ENCODE data around the gene RTN4IP1. TPM values are rescaled to one million over a fixed set of nuclear protein-coding genes. Genes with fewer than 3 reads are reported as not detected.

The RTN4IP1 gene
- total RNA-seq, 4 donors from 2014 or later: 9.1 to 19.1 (median 13.1) TPM

GRCh38 chr6:106537662-106538061, 91.6 kb downstream of the RTN4IP1 start:
- H3K4me3 ChIP-seq: no peak overlapping the region
- WGBS, 2 donors (ENCODE audit: low coverage in 1 of 2): 68 to 72% methylated on average over 8 of the region's 8 CpGs
- in situ Hi-C loops (cut with MboI; ENCODE audit: low pct_ligation_motif_present in 1 of 4, low pct_unique_long_range_greater_than_20kb in 1 of 4, low sequenced_read_pairs in 3 of 4): no loop called here

GRCh38 chr6:106536851-106537250, 92.4 kb downstream of the RTN4IP1 start:
- TF ChIP-seq POLR2A (IDR thresholded peaks at IDR 0.05) (no peak), EP300 (IDR thresholded peaks at IDR 0.05; ENCODE audit: low read depth) (no peak), CTCF (IDR thresholded peaks at IDR 0.05) (no peak), POLR2AphosphoS5 (IDR thresholded peaks at IDR 0.05) (no peak)
- no peak for DNase-seq
- Histone ChIP-seq H3K9me3 (no peaks in the 10 kb centered on the region), H3K36me3 (no peaks in the 10 kb centered on the region), H3K4me3 (no peak overlapping the region), H3K27me3 (no peaks in the 10 kb centered on the region), H3K27ac (no peak overlapping the region), H3K4me1 (no peaks in the 10 kb centered on the region)
- in situ Hi-C loops (cut with MboI; ENCODE audit: low pct_ligation_motif_present in 1 of 4, low pct_unique_long_range_greater_than_20kb in 1 of 4, low sequenced_read_pairs in 3 of 4): no loop called here
- 64 to 74% methylated on average over 2 of the region's 2 CpGs for WGBS, 2 donors (ENCODE audit: low coverage in 1 of 2)
- intact Hi-C loops (cut with DNase I; ENCODE audit: low total_unique reads): no loop called here

More at GRCh38 chr6:106537662-106538061, 91.6 kb downstream of the RTN4IP1 start:
- Histone ChIP-seq H3K9me3 (no peaks in the 10 kb centered on the region), H3K27ac (peak overlapping the region in 1 of 4 donors; percentile 46), H3K4me1 (no peaks in the 10 kb centered on the region), H3K27me3 (no peaks in the 10 kb centered on the region), H3K36me3 (no peaks in the 10 kb centered on the region)
- intact Hi-C loops (cut with DNase I; ENCODE audit: low total_unique reads): no loop called here
- DNase-seq: no peak
- TF ChIP-seq POLR2AphosphoS5 (IDR thresholded peaks at IDR 0.05) (no peak), CTCF (IDR thresholded peaks at IDR 0.05) (no peak), POLR2A (IDR thresholded peaks at IDR 0.05) (no peak), EP300 (IDR thresholded peaks at IDR 0.05; ENCODE audit: low read depth) (no peak)

GRCh38 chr6:106536357-106536756, 92.9 kb downstream of the RTN4IP1 start:
- Histone ChIP-seq H3K27me3 (no peaks in the 10 kb centered on the region), H3K27ac (no peak overlapping the region), H3K4me3 (no peak overlapping the region), H3K9me3 (no peaks in the 10 kb centered on the region), H3K4me1 (no peaks in the 10 kb centered on the region), H3K36me3 (no peaks in the 10 kb centered on the region)
- TF ChIP-seq EP300 (IDR thresholded peaks at IDR 0.05; ENCODE audit: low read depth) (no peak), POLR2AphosphoS5 (IDR thresholded peaks at IDR 0.05) (no peak), CTCF (IDR thresholded peaks at IDR 0.05) (no peak), POLR2A (IDR thresholded peaks at IDR 0.05) (no peak)
- 55 to 69% methylated on average over 1 of the region's 1 CpG for whole genome bisulfite sequencing, 2 donors (ENCODE audit: low coverage in 1 of 2)
- DNase-seq: no peak
- in situ Hi-C loops (cut with MboI; ENCODE audit: low pct_ligation_motif_present in 1 of 4, low pct_unique_long_range_greater_than_20kb in 1 of 4, low sequenced_read_pairs in 3 of 4) (no loop called here), intact Hi-C loops (cut with DNase I; ENCODE audit: low total_unique reads) (no loop called here)

- H3K9me3 ChIP-seq: no peaks in the 10 kb centered on the region
- no peaks in the 10 kb centered on the region for H3K4me1 ChIP-seq
- no peak overlapping the region for H3K4me3 ChIP-seq
- H3K27me3 ChIP-seq: no peaks in the 10 kb centered on the region
- in situ Hi-C loops (cut with MboI; ENCODE audit: low pct_ligation_motif_present in 1 of 4, low pct_unique_long_range_greater_than_20kb in 1 of 4, low sequenced_read_pairs in 3 of 4) (no loop called here), intact Hi-C loops (cut with DNase I; ENCODE audit: low total_unique reads) (no loop called here)
- H3K27ac ChIP-seq: no peak overlapping the region
- 71 to 100% methylated on average over 1 to 2 of the region's 2 CpGs for WGBS, 2 donors (ENCODE audit: low coverage in 1 of 2)
- H3K36me3 ChIP-seq: peaks cover 0 to 3% (median 2%) of the 10 kb centered on the region in 4 donors
- TF ChIP-seq POLR2AphosphoS5 (IDR thresholded peaks at IDR 0.05) (no peak), EP300 (IDR thresholded peaks at IDR 0.05; ENCODE audit: low read depth) (no peak), CTCF (IDR thresholded peaks at IDR 0.05) (no peak), POLR2A (IDR thresholded peaks at IDR 0.05) (no peak)
- DNase-seq: no peak
These were observed 94.3 kb downstream of the RTN4IP1 start for GRCh38 chr6:106535012-106535411.

All from transverse colon (tissue), 4 donors.